SKM-1 treated with dmso at 0.1 percent for 144 hours (cell line): Measurements from ENCODE around the gene ZNF106.

Experiments used
- DNase-seq: peaks from one replicate; lab custom pipeline; 2025; ENCODE audit not compliant: unreplicated experiment; lab: John Stamatoyannopoulos, UW

Gene ZNF106

DNA sequence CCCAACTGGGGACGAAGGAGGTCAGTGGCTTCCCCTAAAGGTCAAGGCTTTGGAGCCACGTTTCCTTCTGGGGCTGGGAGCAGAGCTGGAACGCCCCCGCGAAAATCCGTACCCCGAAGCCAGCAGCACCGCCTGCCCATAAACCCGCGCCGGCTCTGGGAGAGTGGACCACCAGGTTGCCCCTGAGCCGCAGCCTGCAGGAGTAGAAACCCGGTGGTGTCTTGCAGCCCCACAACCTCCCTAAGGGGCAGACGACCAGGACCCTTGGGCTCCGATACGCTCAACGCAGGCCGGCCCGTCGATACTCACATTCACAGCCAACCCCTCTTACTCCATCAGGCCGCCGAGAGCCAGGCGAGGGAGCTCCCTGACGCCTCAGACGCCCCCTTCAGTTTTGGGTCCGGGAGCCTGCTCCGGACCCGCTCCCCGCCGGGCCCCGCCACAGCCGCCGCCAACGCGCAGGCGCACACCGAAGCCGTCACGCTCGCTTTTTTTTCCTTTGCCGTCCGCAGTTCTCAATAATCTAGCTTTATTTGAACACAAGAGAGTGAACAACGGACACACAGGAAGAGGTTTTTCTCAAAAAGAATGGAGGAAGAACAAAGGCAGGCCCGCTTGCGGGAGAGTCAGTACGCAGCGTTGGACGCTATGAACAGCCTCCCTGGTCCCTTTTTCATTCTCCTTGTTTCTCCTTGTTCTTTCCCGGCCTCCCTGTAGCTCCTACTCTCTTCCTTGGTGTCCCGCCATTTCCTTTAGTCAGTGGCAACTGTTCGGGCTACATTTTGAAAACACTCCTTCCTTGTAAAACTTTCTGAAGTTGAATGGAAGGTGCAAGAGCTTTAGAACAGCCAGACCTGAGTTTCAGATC lies at the start of gene ZNF106:
Gene ZNF106, minus strand, starts transcription at position 471 of the 868 bp plus-strand sequence. CDS start 18,852 bp downstream, outside the sequence.
- peak; percentile 96 for DNase-seq

DNA sequence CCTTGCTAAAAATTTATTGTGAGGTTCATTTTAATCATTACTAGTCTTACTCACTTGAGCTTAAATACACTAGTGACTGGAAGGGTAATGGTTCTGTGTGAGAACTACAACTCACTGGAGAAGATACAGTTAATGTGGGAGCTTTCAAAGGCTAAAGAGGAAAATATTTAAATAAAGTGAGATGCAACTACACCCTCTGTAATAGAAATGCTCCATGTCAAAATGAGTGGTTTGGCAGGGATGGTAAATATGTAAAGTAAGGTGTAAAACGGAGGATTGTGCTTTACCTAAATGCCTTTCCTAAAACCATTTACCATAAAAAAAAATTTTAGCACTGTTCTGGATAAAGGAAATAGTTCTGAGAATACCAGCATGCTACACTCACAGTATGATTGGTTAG lies 42.3 kb upstream of the ZNF106 start:
- no peak for DNase-seq

DNA sequence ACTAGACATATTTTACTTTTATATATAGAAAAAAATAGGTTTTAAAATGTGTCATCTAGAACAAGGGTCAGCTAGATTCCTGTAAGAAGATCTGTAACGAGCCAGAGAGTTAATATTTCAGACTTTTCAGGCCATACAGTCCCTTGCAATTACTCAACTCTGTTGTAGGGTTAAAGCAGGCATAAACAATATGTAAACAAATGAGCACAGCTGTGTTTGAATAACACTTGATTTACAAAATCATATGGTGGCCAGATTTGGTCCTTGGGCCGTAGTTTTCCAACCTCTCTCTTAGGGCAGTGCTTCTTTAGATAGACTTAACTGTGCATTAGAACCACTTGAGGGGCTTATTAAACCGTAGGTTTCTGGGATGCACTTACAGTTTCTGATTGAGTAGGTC lies 38.0 kb upstream of the ZNF106 start:
- no peak for DNase-seq

DNA sequence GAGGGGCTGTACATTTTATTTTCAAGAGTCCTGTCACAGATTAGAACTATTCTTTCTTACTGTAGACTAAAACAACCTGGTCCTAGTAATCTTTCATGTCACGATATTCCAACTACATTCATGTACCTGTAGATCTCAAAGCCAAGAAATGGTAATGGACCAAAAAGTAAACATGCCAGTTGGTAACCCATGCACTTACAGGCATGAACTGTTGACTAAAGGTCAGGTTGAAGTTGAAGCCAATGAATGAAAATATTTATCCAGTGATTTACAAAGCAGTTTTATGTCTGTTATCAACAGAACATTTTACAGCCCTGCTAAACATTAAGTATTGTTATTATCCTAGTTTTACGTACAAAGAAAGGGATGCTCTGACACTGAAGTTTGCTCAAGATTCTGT lies 32.4 kb upstream of the ZNF106 start:
- DNase-seq = no peak

DNA sequence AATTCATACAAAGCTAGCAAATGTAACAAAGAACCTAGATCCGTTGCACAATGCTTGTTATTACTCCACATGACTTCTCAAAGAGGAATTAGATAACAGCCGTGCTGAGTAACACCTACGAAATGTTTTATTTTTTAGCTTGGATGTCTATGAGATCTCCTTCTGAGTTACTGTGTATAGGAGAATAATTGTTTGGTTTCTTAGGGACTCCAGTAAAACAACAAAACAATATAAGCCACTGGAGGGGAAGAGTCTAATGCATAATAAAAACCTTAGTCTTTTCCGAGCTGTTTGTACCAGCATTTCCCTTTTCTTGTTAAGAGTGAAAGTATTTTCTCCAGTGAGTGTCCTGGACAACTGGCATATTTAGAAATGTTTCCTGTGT lies 20.1 kb upstream of the ZNF106 start:
- DNase-seq = peak; percentile 52

DNA sequence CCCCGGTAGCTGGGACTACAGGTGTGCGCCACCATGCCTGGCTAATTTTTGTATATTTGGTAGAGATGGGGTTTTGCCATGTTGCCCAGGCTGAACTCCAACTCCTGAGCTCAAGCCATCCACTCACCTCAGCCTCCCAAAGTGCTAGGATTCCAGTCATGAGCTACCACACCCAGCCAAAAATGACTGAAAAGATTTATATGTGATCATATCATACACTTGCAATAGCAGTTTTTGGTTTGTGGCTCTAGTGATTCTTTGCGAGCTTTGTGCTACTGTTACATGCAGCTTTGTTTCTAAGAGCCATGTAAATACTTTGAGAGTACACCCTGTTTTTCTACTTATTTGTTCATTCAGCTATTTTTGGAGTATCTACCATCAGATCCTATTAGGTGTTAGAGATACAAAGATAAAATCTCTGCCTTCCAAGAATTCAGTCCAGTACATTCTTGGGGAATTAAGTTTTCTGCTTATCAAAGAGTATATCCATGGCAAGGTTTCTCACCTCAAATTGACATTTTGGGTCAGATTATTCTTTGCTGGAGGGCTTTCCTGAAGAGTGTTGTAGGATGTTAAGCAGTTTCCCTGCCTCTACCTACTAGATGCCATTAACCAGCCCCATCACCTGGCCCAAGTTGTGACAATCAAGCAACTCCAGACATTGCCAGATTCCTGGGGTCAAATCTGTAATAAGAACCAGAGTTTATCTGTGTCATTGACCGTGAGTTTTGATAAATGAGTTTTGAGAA lies 19.5 kb upstream of the ZNF106 start:
- DNase-seq = no peak

DNA sequence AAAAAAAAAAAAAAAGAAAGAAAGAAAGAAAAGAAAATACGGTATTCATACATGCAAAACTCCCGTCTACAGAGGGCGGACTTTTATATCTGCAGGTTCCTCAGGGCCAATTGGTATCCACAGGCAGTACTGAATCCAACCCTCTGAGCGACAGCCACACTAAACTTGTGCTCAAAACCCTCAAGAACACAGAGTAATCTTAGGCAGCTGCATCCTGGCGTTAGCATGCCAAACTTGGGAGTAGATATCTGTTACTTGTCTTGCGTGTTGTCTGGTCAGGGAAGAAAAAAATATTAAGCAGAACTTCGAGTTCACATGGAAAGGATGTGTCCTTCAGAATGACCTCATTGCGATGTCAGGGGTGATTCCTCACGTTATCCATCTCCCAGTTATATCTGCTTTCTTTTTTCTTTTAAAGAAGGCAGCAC lies 17.3 kb upstream of the ZNF106 start:
- no peak for DNase-seq

DNA sequence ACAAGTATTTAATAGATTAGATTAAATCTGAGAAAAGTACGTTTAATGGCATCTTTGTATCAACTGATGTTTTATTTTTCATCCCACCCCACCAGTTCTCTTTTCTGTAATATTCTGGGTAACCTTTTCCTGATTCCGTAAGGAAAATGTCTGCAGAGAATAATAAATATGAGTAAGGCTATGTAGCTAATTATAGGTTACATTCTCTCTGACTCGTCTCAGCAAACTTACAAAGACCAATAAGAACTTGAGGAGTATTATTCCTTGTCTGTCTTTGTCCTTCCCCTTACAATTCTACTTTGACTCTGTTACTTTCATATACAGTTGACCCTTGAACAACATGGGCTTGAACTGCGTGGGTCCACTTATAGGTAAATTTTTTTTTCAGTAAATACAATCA lies 16.6 kb upstream of the ZNF106 start:
- DNase-seq = no peak

DNA sequence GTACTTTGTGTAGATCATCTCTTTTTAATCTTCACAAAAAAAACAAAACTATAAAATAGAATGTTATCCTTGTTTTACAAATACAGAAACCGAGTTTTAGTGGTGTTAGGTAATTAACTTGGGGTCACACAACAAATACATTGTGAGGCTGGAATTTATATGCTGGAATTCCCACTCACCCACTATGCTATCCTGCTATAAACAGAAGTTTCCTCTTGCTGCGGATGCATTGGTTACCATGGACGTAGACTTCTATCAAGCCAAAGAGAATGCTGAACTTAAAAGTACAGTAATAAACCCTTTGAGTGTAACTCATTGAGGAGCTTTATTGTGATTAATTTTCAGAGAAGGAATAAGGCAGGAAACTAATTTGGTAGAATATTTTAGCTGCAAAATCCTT lies 13.7 kb upstream of the ZNF106 start:
- no peak for DNase-seq

DNA sequence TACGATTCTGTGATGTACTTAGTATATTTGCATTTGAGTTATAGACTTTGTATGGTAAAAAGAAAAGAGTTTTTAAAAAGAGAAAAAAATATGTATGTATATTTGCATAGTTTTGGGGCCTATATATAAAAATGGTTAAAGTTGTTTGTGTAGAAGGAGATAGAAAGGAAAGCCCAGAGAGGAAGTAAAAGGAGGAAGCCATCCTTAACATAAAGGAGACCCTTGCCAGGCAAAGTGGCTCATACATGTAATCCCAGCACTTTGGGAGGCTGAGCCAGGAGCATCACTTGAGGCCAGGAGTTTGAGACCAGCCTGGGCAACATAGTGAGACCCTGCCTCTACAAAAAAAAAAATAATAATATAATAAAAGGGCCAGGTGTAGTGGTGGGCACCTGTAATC lies 12.9 kb upstream of the ZNF106 start:
- no peak for DNase-seq

DNA sequence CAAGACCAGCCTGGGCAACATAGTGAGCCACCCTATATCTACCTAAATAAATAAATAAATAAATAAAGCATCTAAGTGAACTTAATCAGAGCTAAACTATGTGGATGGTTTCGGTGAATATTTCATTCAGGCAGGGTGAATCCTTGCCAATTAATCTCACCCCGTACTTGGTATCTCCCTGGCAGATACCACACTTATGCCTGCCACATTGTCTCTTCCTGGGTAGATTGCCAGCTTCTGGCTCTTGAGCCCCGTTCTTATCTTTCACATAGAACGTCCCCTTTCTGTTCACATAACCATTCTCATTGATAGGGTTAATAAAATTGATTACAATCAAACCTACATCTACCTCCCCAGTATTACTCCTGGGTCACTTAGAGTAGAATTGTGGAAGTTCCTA lies 11.5 kb upstream of the ZNF106 start:
- no peak for DNase-seq

DNA sequence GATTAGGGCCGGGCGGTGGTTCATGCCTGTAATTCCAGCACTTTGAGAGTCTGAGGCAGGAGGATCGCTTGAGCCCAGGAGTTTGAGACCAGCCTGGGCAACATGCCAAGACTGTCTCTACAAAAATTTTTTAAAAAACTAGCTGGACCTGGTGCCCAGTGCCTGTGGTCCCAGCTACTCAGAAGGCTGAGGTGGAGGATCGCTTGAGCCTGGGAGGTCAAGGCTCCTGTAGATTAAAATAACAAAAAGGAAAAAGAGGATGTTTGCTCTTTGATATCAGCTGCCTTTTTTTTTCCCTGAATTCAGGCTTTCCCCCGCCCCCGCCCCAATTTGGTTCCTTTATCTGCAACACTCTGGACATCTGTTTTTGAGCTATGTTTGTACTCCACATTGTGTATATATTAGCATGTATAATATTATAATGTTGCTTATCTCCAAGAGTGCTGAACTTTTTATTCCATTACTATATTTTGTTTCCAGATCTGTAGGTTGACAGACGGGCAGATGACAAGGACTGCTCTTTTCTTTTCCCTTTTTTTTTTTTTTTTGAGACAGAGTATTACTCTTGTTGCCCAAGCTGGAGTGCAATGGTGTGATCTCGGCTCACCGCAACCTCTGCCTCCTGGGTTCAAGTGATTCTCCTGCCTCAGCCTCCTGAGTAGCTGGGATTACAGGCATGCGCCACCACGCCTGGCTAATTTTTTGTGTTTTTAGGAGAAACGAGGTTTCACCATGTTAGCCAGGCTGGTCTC lies 9.1 kb upstream of the ZNF106 start:
- no peak for DNase-seq

DNA sequence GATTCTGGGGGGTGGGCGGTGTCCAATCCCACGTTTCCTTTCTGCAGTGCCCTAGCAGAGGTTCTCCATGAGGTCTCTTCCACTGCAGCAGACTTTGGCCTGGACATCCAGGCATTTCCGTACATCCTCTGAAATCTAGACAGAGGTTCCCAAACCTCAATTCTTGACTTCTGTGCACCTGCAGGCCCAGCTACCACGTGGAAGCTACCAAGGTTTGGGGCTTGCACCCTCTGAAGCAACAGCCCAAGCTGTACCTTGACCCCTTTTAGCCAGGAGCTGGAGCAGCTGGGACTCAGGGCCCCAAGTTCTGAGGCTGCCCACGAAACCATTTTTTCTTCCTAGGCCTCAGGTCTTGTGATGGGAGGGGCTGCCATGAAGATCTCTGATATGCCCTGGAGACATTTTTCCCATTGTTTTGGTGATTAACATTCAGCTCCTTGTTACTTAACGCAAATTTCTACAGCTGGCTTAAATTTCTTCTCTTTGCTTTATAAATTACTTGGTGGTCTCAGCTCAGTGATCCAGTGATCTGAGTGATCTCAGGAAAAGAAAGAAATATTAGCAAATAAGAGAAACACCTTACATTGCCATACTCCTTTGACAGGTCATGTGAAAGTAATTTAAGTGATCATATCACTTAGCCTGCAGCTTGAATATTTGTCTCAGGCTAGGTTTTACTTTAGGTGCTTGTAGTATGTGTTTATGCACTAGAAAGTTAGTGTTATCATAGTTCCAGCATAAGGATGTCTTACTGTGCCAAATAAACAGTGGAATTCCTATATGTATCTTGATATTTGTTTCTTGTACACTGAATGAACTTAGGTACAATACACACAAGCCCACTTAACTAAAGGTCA lies 7.5 kb upstream of the ZNF106 start:
- no peak for DNase-seq

DNA sequence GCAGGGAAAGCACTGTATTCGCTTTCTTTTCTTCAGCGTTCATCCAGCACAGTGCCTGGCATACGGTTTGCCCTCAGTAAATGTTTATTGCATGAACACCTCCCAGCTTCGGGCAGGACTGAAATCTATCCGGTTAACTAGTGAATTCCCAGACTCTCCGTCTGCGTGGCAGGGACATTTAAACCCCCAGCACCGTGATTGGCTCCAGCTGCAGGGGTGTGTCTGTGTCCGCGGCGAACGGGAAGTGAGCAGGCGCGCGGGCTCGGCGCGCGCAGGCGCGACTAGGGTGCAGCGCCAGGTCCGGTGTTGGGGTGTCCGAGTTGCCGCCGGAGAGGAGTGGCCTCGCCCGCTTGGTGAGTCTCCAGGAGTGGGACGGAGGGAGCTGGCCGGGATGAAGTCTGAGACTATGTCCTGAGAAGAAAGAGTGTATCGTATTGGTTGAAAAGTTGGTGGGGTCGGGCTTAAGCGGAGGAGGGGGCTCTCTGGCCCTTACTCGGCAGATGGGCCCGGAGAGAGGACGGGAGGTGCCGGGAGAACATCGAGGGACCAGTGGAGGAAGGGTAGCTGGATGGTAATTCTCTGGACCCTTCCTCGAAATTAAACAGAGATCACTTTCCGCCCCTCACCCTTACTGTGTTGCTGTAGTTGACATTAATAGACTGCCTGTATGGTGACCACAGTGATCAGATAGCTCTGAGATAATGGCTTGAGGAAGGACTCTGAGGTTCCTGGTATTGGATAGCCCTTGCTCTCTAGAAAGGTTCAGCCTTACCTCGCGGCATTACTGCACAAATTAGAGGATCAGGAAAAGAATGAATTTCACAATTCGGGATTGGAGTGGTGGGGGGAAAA lies 4.6 kb upstream of the ZNF106 start, which contains the start of gene SNAP23:
Gene SNAP23, plus strand, starts transcription at position 274 of the 852 bp plus-strand sequence. CDS start 16,213 bp downstream, outside the sequence.
- DNase-seq = peak; percentile 87

DNA sequence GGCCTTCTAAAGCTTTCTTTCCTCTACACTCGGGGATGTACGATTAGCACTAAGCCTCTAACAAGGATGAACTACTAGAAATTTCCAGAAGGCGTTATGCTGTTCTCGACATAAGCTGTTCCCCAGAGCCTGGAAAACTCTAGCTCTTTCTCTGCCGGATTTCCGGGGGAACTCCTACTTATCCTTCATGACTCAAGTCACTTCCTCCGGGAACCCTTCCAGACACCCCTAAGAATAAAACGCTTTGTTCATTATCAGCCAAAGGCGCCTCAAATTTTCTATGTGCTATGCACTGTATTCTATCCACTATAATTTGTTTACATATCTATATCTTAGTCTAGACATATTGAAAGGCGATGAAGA lies 4.0 kb upstream of the ZNF106 start:
- DNase-seq = no peak

DNA sequence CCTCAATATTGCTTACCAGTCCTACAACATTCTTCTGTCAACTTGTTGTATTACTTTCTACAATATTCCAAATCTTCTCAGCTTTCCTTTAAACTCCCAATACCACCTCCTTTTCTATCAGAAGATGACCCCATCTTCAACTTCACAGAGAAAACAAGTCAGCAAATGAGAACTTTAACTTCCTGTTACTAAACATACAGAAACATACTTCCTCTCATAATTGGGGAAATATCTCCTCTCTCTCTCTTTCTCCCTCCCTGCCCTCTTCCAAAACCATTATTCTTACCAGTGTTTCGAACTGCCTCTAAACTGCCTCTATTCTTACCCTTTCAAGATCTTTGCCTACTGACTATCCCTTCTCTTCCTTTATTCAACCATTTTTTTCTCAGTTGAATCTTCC lies 2.7 kb upstream of the ZNF106 start:
- peak; percentile 69 for DNase-seq

DNA sequence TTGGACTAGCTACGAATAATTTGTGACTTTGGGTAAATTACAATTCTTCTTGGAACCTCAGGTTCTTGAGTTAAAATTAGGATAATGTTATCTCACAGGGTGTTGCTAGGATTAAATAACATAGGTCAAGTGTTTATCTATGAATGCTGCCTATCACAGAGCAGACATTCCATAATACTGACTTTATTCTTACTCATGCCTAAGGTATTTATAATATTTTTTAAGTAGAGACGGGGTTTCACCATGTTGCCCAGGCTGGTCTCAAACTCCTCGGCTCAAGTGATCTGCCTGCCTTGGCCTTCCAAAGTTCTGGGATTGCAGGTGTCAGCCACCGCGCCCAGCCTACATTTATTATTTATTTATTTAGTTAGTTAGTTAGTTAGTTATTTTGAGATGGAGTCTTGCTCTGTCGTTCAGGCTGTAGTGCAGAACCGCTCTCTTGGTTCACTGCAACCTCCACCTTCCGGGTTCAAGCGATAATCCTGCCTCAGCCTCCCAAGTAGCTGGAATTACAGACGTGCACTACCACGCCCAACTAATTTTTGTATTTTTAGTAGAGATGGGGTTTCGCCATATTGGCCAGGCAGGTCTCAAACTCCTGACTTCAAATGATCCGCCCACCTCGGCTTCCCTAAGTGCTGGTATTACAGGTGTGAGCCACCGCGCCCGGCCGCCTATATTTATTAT lies 741 bp upstream of the ZNF106 start:
- no peak for DNase-seq

DNA sequence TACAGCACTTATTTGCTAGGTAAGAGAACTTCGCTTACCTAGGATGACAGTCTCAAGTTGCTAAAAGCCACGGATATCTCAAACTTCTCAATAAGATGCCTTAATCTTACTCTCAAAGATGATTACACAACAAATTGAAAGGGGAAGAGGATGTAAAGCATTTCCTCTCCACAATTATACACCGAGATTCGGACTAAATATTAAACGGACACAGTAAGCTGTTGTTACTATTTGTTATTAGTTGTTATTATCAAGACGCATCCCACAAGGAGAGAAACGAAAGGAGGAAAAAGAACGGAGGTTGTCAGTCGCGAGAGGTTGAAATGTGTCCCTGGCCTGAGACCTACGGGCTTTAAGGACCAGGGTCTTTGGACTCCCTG lies 660 bp downstream of the ZNF106 start:
- peak; percentile 43 for DNase-seq

DNA sequence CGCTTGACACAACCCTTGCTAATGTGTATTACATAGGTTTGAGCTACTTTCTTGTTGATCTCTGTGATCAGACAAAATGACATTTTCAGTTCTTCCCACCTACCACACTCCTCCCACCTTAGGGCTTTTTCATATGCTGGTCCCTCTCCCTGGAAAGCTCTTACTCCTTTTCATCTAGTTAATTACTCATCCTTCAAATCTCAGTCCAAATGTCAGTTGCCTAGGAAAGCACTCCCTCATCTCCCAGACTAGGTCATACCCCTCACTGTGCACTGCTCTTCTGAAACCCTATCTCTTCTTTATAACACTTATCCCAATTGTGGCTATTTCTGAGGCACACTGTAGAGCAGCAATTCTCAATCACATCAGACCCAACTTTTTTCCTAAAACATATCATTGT lies 7.3 kb downstream of the ZNF106 start:
- no peak for DNase-seq
